H7 (cell line): ENCODE measurements around the gene STK32B. TPM values are rescaled to one million over a fixed set of nuclear protein-coding genes. Genes with fewer than 3 reads are reported as not detected.
"Not testable (repeated sequence)": the region's sequence is repeated elsewhere in the genome, so short reads cannot be mapped to it uniquely, and the experiment has no call there.

ENCODE experiments used
- DNase-seq: peaks from one replicate; pipeline ENCODE4 v3.0.0; 2012
- H3K27me3 ChIP-seq: 2 replicates; pipeline ENCODE4 v1.6.0; 2011; ENCODE audit warnings: mild to moderate bottlenecking, low read length; ENCODE audit not compliant: control insufficient read depth, insufficient read depth
- H3K36me3 ChIP-seq: replicated peaks from 2 replicates; pipeline ENCODE4 v1.5.1; 2011; ENCODE audit warnings: low read length; ENCODE audit not compliant: control insufficient read depth, insufficient read depth
- H3K4me3 ChIP-seq: 2 replicates; pipeline ENCODE4 v1.5.1; 2011; ENCODE audit warnings: low read depth, mild to moderate bottlenecking, control low read depth, low read length, moderate library complexity; ENCODE audit not compliant: insufficient read depth
- total RNA-seq: library from RNA; depleted of rRNA; stranded (reverse); fragments of >200 nt; shearing (Covaris generic); gene quantifications from 2 replicates; pipeline ENCODE4 v1.2.3, GENCODE V29; 2014

STK32B gene
- total RNA-seq, 1 experiment from 2014 or later: 2.8 TPM

- DNase-seq: no peak
- no peak overlapping the region for H3K4me3 ChIP-seq
- H3K27me3 ChIP-seq: no peaks in the 10 kb centered on the region
- no peaks in the 10 kb centered on the region for H3K36me3 ChIP-seq
Measured at GRCh38 chr4:5260121-5260520, 208.8 kb downstream of the STK32B start.

- H3K36me3 ChIP-seq: no peaks in the 10 kb centered on the region
Measured at GRCh38 chr4:5261866-5262265, 210.6 kb downstream of the STK32B start.

GRCh38 chr4:5266991-5267390 lies 215.7 kb downstream of the STK32B start:
- no peak for DNase-seq
- H3K27me3 ChIP-seq: no peaks in the 10 kb centered on the region
- H3K4me3 ChIP-seq: no peak overlapping the region
- no peaks in the 10 kb centered on the region for H3K36me3 ChIP-seq

More at GRCh38 chr4:5261866-5262265, 210.6 kb downstream of the STK32B start:
- DNase-seq: no peak
- Histone ChIP-seq H3K4me3 (no peak overlapping the region), H3K27me3 (no peaks in the 10 kb centered on the region)

- no peak overlapping the region for H3K4me3 ChIP-seq
- no peaks in the 10 kb centered on the region for H3K36me3 ChIP-seq
- DNase-seq: no peak
- no peaks in the 10 kb centered on the region for H3K27me3 ChIP-seq
Measured at GRCh38 chr4:5267408-5267807, 216.1 kb downstream of the STK32B start.

GRCh38 chr4:5276475-5277075 lies 225.3 kb downstream of the STK32B start:
- Histone ChIP-seq H3K36me3 (no peaks in the 10 kb centered on the region), H3K4me3 (no peak overlapping the region), H3K27me3 (no peaks in the 10 kb centered on the region)
- no peak for DNase-seq

GRCh38 chr4:5277079-5277478 lies 225.8 kb downstream of the STK32B start:
- Histone ChIP-seq H3K27me3 (no peaks in the 10 kb centered on the region), H3K36me3 (no peaks in the 10 kb centered on the region), H3K4me3 (no peak overlapping the region)
- DNase-seq: no peak

GRCh38 chr4:5278213-5278612 lies 226.9 kb downstream of the STK32B start:
- Histone ChIP-seq H3K27me3 (no peaks in the 10 kb centered on the region), H3K36me3 (no peaks in the 10 kb centered on the region), H3K4me3 (no peak overlapping the region)
- DNase-seq: no peak

GRCh38 chr4:5280069-5280468 lies 228.8 kb downstream of the STK32B start:
- H3K4me3 ChIP-seq, H3K27me3 ChIP-seq, DNase-seq, H3K36me3 ChIP-seq: not testable (repeated sequence)

- Histone ChIP-seq H3K36me3 (no peaks in the 10 kb centered on the region), H3K4me3 (no peak overlapping the region), H3K27me3 (no peaks in the 10 kb centered on the region)
- no peak for DNase-seq
Measured at GRCh38 chr4:5280828-5281227, 229.5 kb downstream of the STK32B start.

- DNase-seq: no peak
- Histone ChIP-seq H3K27me3 (no peaks in the 10 kb centered on the region), H3K4me3 (no peak overlapping the region), H3K36me3 (no peaks in the 10 kb centered on the region)
Measured at GRCh38 chr4:5283837-5284236, 232.6 kb downstream of the STK32B start.

- Histone ChIP-seq H3K27me3 (no peaks in the 10 kb centered on the region), H3K4me3 (no peak overlapping the region), H3K36me3 (no peaks in the 10 kb centered on the region)
- DNase-seq: no peak
Measured at GRCh38 chr4:5284517-5284916, 233.2 kb downstream of the STK32B start.

- DNase-seq: no peak
- no peaks in the 10 kb centered on the region for H3K27me3 ChIP-seq
- H3K4me3 ChIP-seq: no peak overlapping the region
- no peaks in the 10 kb centered on the region for H3K36me3 ChIP-seq
Measured at GRCh38 chr4:5292101-5292500, 240.8 kb downstream of the STK32B start.

- H3K4me3 ChIP-seq, DNase-seq, H3K36me3 ChIP-seq, H3K27me3 ChIP-seq: not testable (repeated sequence)
Measured at GRCh38 chr4:5298000-5298787, 246.9 kb downstream of the STK32B start.

GRCh38 chr4:5300283-5300682 lies 249.0 kb downstream of the STK32B start:
- no peaks in the 10 kb centered on the region for H3K36me3 ChIP-seq
- no peaks in the 10 kb centered on the region for H3K27me3 ChIP-seq
- H3K4me3 ChIP-seq: no peak overlapping the region
- no peak for DNase-seq

GRCh38 chr4:5307928-5308327 lies 256.6 kb downstream of the STK32B start:
- H3K4me3 ChIP-seq: no peak overlapping the region
- H3K36me3 ChIP-seq: no peaks in the 10 kb centered on the region
- no peaks in the 10 kb centered on the region for H3K27me3 ChIP-seq
- no peak for DNase-seq
